ENCODE measurements around the gene CCDC120.

DNA sequence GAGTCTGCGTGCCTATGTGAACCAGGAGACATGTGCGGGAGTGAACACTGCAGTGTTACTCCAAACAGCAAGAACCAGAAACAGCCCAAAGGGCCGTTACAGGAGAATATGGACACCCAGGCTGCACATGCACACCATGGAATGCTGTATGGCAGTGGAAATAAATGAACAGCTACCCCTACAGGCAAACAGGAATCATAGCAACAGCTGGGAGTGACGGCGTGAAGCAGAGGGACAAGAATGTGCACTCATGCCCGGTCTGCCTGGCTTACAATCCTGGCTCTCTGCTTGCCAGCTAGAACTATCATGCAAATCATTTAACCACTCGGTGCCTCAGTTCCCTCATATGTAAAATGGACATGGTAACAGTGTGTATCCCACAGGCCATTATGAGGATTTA is 48.1 kb downstream of the CCDC120 start:
- TF ChIP-seq, protein P1, sequence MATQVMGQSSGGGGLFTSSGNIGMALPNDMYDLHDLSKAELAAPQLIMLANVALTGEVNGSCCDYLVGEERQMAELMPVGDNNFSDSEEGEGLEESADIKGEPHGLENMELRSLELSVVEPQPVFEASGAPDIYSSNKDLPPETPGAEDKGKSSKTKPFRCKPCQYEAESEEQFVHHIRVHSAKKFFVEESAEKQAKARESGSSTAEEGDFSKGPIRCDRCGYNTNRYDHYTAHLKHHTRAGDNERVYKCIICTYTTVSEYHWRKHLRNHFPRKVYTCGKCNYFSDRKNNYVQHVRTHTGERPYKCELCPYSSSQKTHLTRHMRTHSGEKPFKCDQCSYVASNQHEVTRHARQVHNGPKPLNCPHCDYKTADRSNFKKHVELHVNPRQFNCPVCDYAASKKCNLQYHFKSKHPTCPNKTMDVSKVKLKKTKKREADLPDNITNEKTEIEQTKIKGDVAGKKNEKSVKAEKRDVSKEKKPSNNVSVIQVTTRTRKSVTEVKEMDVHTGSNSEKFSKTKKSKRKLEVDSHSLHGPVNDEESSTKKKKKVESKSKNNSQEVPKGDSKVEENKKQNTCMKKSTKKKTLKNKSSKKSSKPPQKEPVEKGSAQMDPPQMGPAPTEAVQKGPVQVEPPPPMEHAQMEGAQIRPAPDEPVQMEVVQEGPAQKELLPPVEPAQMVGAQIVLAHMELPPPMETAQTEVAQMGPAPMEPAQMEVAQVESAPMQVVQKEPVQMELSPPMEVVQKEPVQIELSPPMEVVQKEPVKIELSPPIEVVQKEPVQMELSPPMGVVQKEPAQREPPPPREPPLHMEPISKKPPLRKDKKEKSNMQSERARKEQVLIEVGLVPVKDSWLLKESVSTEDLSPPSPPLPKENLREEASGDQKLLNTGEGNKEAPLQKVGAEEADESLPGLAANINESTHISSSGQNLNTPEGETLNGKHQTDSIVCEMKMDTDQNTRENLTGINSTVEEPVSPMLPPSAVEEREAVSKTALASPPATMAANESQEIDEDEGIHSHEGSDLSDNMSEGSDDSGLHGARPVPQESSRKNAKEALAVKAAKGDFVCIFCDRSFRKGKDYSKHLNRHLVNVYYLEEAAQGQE (IDR thresholded peaks at IDR 0.05; ENCODE audit: insufficient read depth in 1 of 2, low read depth in 2 of 2, low read length in 2 of 2), result no peak
- TF ChIP-seq POLR2AphosphoS5 (IDR thresholded peaks at IDR 0.05; ENCODE audit: low read depth, low read length) (no peak), SIN3A (IDR thresholded peaks at IDR 0.05; ENCODE audit: borderline replicate concordance, insufficient read depth, low read length) (no peak), TAF1 (IDR thresholded peaks at IDR 0.05; ENCODE audit: borderline replicate concordance, insufficient read depth, low read length) (no peak)
